Measurements from ENCODE around the gene COQ8B.
"Not testable (repeated sequence)": the region's sequence is repeated elsewhere in the genome, so short reads cannot be mapped to it uniquely, and the experiment has no call there.

COQ8B gene

GRCh38 chr19:40716482-40717324, at the start of gene COQ8B, which contains the start of gene ITPKC:
TSS of gene COQ8B (minus strand) at chr19:40716886. CDS start at chr19:40714632, 2,254 bp downstream.
TSS of gene ITPKC (plus strand) at chr19:40717112. CDS start at chr19:40717136, 24 bp downstream.
- DNase-seq: peak; percentile 98

GRCh38 chr19:40766385-40766784, 49.7 kb upstream of the COQ8B start:
- not testable (repeated sequence) for DNase-seq

- no peak for DNase-seq
These were observed 47.3 kb upstream of the COQ8B start for GRCh38 chr19:40763963-40764362.

- no peak for DNase-seq
These were observed 46.8 kb upstream of the COQ8B start for GRCh38 chr19:40763526-40763925.

- no peak for DNase-seq
These were observed 46.2 kb upstream of the COQ8B start for GRCh38 chr19:40762754-40763470.

GRCh38 chr19:40759352-40759751, 42.7 kb upstream of the COQ8B start:
- no peak for DNase-seq

- DNase-seq: no peak
These were observed 41.8 kb upstream of the COQ8B start for GRCh38 chr19:40758491-40758890.

GRCh38 chr19:40756502-40757110, 39.9 kb upstream of the COQ8B start:
- peak; percentile 48 for DNase-seq

- DNase-seq: no peak
These were observed 39.1 kb upstream of the COQ8B start for GRCh38 chr19:40755791-40756190.

- no peak for DNase-seq
These were observed 38.5 kb upstream of the COQ8B start for GRCh38 chr19:40755248-40755624.

GRCh38 chr19:40754611-40755247, 38.0 kb upstream of the COQ8B start:
- peak; percentile 31 for DNase-seq

GRCh38 chr19:40752257-40752781, 35.6 kb upstream of the COQ8B start:
- DNase-seq: peak; percentile 26

GRCh38 chr19:40750874-40751537, 34.3 kb upstream of the COQ8B start, which contains the start of gene SNRPA:
TSS of gene SNRPA (plus strand) at chr19:40751203. CDS start at chr19:40751409, 206 bp downstream.
- peak; percentile 97 for DNase-seq

GRCh38 chr19:40750058-40750873, 33.6 kb upstream of the COQ8B start, which contains the start of gene ACTMAP:
TSS of gene ACTMAP (minus strand) at chr19:40750477. CDS start at chr19:40749803, 674 bp downstream.
- peak; percentile 100 for DNase-seq

GRCh38 chr19:40747536-40747935, 30.9 kb upstream of the COQ8B start:
- no peak for DNase-seq

GRCh38 chr19:40745402-40745780, 28.7 kb upstream of the COQ8B start:
- DNase-seq: no peak

- peak; percentile 25 for DNase-seq
These were observed 28.1 kb upstream of the COQ8B start for GRCh38 chr19:40744554-40745401.

GRCh38 chr19:40743926-40744325, 27.2 kb upstream of the COQ8B start:
- no peak for DNase-seq

GRCh38 chr19:40742886-40743285, 26.2 kb upstream of the COQ8B start:
- DNase-seq: no peak

GRCh38 chr19:40742477-40742876, 25.8 kb upstream of the COQ8B start:
- DNase-seq: no peak
